NOMO-1 treated with dmso at 0.1 percent for 144 hours (cell line): Measurements from ENCODE around the gene ZNF750.

Source experiments
- DNase-seq: peaks from one replicate; lab custom pipeline; 2025; ENCODE audit not compliant: unreplicated experiment; lab: John Stamatoyannopoulos, UW

Gene ZNF750

GRCh38 chr17:82836823-82837357, 2.9 kb downstream of the ZNF750 start:
- peak; percentile 18 for DNase-seq

- no peak for DNase-seq
Measured at GRCh38 chr17:82835766-82836512, 3.9 kb downstream of the ZNF750 start.

GRCh38 chr17:82835122-82835521, 4.7 kb downstream of the ZNF750 start:
- no peak for DNase-seq

GRCh38 chr17:82832881-82833475, 6.8 kb downstream of the ZNF750 start:
- DNase-seq = no peak

- no peak for DNase-seq
Measured at GRCh38 chr17:82832411-82832810, 7.4 kb downstream of the ZNF750 start.

- no peak for DNase-seq
Measured at GRCh38 chr17:82831818-82832200, 8.0 kb downstream of the ZNF750 start.

GRCh38 chr17:82831041-82831817, 8.6 kb downstream of the ZNF750 start:
- DNase-seq = no peak

- DNase-seq = no peak
Measured at GRCh38 chr17:82830249-82830661, 9.6 kb downstream of the ZNF750 start.

- DNase-seq = no peak
Measured at GRCh38 chr17:82828875-82829487, 10.8 kb downstream of the ZNF750 start.

- no peak for DNase-seq
Measured at GRCh38 chr17:82826956-82827355, 12.9 kb downstream of the ZNF750 start.

GRCh38 chr17:82826211-82826610, 13.6 kb downstream of the ZNF750 start:
- DNase-seq = no peak

- no peak for DNase-seq
Measured at GRCh38 chr17:82825540-82826124, 14.2 kb downstream of the ZNF750 start.

- no peak for DNase-seq
Measured at GRCh38 chr17:82823004-82823403, 16.8 kb downstream of the ZNF750 start.

GRCh38 chr17:82822281-82822680, 17.5 kb downstream of the ZNF750 start:
- no peak for DNase-seq

- no peak for DNase-seq
Measured at GRCh38 chr17:82821554-82821953, 18.3 kb downstream of the ZNF750 start.

GRCh38 chr17:82820278-82821251, 19.3 kb downstream of the ZNF750 start:
- no peak for DNase-seq

- no peak for DNase-seq
Measured at GRCh38 chr17:82817947-82818346, 21.9 kb downstream of the ZNF750 start.

GRCh38 chr17:82816358-82816757, 23.5 kb downstream of the ZNF750 start:
- DNase-seq = no peak

- no peak for DNase-seq
Measured at GRCh38 chr17:82815790-82816305, 24.0 kb downstream of the ZNF750 start.

GRCh38 chr17:82815354-82815753, 24.5 kb downstream of the ZNF750 start:
- no peak for DNase-seq
